Panc1 (cell line): Measurements from ENCODE around the gene COG8.

Source experiments
- POLR2AphosphoS5 ChIP-seq: IDR thresholded peaks from 2 replicates; pipeline ENCODE4 v1.6.1; 2012; ENCODE audit warnings: mild to moderate bottlenecking, low read depth, low read length, moderate library complexity
- SIN3A ChIP-seq: IDR thresholded peaks from 2 replicates; pipeline ENCODE4 v1.6.1; 2012; ENCODE audit warnings: low read depth, mild to moderate bottlenecking, low read length, moderate library complexity, borderline replicate concordance; ENCODE audit not compliant: insufficient read depth
- TCF7L2 ChIP-seq: IDR thresholded peaks from 2 replicates; pipeline ENCODE4 v1.6.1; 2011; ENCODE audit warnings: mild to moderate bottlenecking, low read depth, low read length, inconsistent platforms
- TF ChIP-seq, protein P1 (sequence below): fragments of 450-650 bp; IDR thresholded peaks from 2 replicates; pipeline ENCODE4 v1.5.1; 2017; ENCODE audit warnings: mild to moderate bottlenecking
- TF ChIP-seq, protein P2 (sequence below), 2 experiments: IDR thresholded peaks; 2 replicates each; pipeline ENCODE4 v1.6.1; 2011 to 2012; ENCODE audit warnings: low read depth in 2 of 2, control low read depth in 1 of 2, low read length in 1 of 2, mild to moderate bottlenecking in 1 of 2, moderate library complexity in 1 of 2; ENCODE audit not compliant: insufficient read depth in 1 of 2

DNA sequence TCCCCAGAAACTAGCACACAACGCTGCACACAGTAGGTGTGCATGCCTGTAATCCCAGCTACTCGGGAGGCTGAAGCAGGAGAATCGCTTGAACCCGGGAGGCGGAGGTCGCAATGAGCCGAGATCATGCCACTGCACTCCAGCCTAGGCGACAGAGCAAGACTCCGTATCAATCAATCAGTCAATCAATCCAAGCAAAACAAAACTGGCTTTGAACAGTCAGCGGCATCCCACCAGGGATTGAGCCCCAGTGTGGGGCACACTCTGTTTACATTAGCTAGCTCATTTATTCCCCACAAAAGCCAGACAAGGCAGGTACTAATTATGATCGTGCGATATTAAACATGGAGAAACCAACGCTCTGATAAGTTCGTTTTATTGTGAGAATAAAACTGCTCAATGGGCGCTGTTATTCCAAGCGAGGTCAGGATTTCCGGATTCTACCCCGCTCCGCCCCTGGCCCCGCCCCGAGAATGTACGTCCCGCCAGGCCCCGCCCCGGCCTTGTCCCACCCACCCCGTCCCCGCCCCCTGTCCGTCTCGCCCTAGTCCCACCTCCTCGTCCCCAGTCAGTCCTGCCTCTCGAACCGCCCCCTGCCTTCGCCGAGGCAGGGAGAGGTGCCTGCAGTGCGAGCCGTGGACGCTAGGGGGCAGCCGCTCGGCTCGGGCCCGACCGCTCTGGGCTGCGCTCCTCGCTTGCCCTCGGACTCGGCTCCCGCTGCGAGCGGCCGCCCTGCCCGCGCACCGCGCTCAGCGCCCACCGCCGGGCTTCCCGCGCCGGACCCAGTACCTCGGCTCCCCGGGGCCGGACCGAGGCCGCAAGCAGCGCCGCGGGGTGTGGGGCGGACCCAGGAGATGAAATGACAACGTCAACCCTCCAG lies 28.5 kb downstream of the COG8 start, which contains the start of gene VPS4A:
- TF ChIP-seq, protein P1, sequence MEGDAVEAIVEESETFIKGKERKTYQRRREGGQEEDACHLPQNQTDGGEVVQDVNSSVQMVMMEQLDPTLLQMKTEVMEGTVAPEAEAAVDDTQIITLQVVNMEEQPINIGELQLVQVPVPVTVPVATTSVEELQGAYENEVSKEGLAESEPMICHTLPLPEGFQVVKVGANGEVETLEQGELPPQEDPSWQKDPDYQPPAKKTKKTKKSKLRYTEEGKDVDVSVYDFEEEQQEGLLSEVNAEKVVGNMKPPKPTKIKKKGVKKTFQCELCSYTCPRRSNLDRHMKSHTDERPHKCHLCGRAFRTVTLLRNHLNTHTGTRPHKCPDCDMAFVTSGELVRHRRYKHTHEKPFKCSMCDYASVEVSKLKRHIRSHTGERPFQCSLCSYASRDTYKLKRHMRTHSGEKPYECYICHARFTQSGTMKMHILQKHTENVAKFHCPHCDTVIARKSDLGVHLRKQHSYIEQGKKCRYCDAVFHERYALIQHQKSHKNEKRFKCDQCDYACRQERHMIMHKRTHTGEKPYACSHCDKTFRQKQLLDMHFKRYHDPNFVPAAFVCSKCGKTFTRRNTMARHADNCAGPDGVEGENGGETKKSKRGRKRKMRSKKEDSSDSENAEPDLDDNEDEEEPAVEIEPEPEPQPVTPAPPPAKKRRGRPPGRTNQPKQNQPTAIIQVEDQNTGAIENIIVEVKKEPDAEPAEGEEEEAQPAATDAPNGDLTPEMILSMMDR: peak; percentile 90
- TF ChIP-seq POLR2AphosphoS5 (peak; percentile 78), TCF7L2 (no peak), SIN3A (0 out of 2 replicates have a peak, but pooled peaks have one; percentile 43)
- TF ChIP-seq, protein P2, sequence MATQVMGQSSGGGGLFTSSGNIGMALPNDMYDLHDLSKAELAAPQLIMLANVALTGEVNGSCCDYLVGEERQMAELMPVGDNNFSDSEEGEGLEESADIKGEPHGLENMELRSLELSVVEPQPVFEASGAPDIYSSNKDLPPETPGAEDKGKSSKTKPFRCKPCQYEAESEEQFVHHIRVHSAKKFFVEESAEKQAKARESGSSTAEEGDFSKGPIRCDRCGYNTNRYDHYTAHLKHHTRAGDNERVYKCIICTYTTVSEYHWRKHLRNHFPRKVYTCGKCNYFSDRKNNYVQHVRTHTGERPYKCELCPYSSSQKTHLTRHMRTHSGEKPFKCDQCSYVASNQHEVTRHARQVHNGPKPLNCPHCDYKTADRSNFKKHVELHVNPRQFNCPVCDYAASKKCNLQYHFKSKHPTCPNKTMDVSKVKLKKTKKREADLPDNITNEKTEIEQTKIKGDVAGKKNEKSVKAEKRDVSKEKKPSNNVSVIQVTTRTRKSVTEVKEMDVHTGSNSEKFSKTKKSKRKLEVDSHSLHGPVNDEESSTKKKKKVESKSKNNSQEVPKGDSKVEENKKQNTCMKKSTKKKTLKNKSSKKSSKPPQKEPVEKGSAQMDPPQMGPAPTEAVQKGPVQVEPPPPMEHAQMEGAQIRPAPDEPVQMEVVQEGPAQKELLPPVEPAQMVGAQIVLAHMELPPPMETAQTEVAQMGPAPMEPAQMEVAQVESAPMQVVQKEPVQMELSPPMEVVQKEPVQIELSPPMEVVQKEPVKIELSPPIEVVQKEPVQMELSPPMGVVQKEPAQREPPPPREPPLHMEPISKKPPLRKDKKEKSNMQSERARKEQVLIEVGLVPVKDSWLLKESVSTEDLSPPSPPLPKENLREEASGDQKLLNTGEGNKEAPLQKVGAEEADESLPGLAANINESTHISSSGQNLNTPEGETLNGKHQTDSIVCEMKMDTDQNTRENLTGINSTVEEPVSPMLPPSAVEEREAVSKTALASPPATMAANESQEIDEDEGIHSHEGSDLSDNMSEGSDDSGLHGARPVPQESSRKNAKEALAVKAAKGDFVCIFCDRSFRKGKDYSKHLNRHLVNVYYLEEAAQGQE (IDR thresholded peaks at IDR 0.05; ENCODE audit: insufficient read depth in 1 of 2, low read depth in 2 of 2, low read length in 1 of 2): no peak
